ENCODE results near the gene TOGARAM2.

The TOGARAM2 gene

DNA sequence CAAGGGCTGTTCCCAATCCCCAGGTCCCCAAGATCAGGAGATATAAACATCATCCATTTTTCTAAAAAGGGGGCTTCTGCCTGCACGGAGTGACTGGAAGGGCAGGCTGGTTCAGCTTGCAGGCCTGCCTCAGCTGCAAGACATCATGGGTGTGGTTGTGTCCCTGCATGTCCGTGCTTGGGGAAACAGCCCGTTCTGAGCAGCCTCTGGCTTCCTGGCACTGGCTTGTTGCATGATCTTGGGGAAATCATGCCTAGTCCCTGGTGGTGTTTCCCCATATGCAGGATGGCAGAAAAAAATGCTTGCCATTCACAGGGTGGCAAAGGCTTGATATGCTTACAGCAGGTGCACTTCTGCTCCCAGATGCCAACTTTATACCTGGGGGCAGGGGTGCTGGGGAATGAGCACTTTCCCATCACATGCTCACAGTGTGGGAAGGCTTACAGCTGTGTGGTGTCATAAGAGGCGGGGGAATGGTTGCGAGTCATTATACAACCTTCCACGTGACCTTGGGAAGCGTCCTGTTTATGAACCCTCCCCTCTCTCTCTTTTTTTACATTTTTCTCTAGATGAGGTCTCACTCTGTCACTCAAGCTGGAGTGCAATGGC is 86.0 kb downstream of the TOGARAM2 start:
- TF ChIP-seq EZH2 (IDR thresholded peaks at IDR 0.05) (no peak), FOXP2 (optimal IDR thresholded peaks at IDR 0.05; ENCODE audit: control extremely low read depth, extremely low read length, insufficient read depth) (no peak)
- no peaks in the 10 kb centered on the region for H3K9me3 ChIP-seq (ENCODE audit: low read depth, low read length)

DNA sequence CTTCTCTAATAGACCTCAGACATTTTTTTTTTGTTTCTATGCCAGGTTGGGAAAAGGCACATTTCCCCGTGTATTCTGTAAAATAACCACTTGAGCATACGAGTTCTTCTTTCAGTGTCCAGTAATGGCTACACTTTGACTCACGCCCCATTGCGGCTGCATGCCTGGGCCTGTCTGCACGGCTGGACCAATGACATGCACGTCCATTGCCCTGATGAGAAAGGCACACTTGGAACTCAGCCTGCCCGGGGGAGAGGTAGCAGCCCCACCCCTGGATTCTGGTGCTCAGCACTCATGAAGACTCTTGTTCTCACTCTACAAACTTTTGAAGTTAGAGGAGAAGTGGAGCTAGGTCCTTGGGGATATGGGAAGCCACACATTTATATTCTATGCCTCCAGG is 87.4 kb downstream of the TOGARAM2 start:
- Histone ChIP-seq H3K27ac (no peak overlapping the region), H3K9me3 (ENCODE audit: low read depth, low read length) (no peaks in the 10 kb centered on the region), H3K36me3 (ENCODE audit: insufficient read depth, low read length) (no peaks in the 10 kb centered on the region), H3K9ac (ENCODE audit: insufficient read length) (no peak overlapping the region), H3K4me3 (no peak overlapping the region)
- no peak for TF ChIP-seq POLR2AphosphoS5 (IDR thresholded peaks at IDR 0.05; ENCODE audit: borderline replicate concordance, low read depth, low read length)
- no peak for TF ChIP-seq FOXP2 (optimal IDR thresholded peaks at IDR 0.05; ENCODE audit: control extremely low read depth, extremely low read length, insufficient read depth)
- TF ChIP-seq EZH2 (IDR thresholded peaks at IDR 0.05): no peak
- DNase-seq (ENCODE audit: low read depth, low spot score): no peak

More for the DNA sequence above, 86.0 kb downstream of the TOGARAM2 start:
- no peak overlapping the region for H3K9ac ChIP-seq (ENCODE audit: insufficient read length)
- no peak overlapping the region for H3K27ac ChIP-seq
- no peak overlapping the region for H3K4me3 ChIP-seq
- no peak for DNase-seq (ENCODE audit: low read depth, low spot score)
- H3K36me3 ChIP-seq (ENCODE audit: insufficient read depth, low read length): no peaks in the 10 kb centered on the region

DNA sequence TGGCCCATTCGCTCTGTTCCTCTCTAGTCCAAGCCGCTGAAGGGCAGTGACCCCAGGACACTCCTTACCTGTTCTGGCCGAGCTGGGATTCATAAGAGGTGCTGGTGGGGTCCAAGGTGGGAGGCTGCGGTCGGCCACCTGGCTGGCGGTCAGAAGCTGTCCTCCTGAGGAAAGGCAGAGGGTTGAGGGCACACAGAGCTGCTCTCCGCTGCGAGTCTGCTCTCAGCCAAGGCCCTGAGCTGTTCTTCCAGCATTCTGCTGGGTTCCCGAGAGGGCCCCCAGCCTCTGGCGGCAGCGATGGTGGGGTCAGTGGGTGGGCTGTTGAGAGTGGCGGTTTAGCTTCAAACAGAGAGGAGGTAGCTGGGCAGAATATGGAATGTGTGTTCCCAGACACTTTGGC is 89.4 kb downstream of the TOGARAM2 start:
- no peak overlapping the region for H3K27ac ChIP-seq
- DNase-seq (ENCODE audit: low read depth, low spot score): no peak
- H3K4me3 ChIP-seq: no peak overlapping the region
- no peaks in the 10 kb centered on the region for H3K9me3 ChIP-seq (ENCODE audit: low read depth, low read length)
- H3K36me3 ChIP-seq (ENCODE audit: insufficient read depth, low read length): no peaks in the 10 kb centered on the region
- no peak overlapping the region for H3K9ac ChIP-seq (ENCODE audit: insufficient read length)
- TF ChIP-seq POLR2AphosphoS5 (IDR thresholded peaks at IDR 0.05; ENCODE audit: borderline replicate concordance, low read depth, low read length) (no peak), FOXP2 (optimal IDR thresholded peaks at IDR 0.05; ENCODE audit: control extremely low read depth, extremely low read length, insufficient read depth) (no peak), EZH2 (IDR thresholded peaks at IDR 0.05) (no peak)

DNA sequence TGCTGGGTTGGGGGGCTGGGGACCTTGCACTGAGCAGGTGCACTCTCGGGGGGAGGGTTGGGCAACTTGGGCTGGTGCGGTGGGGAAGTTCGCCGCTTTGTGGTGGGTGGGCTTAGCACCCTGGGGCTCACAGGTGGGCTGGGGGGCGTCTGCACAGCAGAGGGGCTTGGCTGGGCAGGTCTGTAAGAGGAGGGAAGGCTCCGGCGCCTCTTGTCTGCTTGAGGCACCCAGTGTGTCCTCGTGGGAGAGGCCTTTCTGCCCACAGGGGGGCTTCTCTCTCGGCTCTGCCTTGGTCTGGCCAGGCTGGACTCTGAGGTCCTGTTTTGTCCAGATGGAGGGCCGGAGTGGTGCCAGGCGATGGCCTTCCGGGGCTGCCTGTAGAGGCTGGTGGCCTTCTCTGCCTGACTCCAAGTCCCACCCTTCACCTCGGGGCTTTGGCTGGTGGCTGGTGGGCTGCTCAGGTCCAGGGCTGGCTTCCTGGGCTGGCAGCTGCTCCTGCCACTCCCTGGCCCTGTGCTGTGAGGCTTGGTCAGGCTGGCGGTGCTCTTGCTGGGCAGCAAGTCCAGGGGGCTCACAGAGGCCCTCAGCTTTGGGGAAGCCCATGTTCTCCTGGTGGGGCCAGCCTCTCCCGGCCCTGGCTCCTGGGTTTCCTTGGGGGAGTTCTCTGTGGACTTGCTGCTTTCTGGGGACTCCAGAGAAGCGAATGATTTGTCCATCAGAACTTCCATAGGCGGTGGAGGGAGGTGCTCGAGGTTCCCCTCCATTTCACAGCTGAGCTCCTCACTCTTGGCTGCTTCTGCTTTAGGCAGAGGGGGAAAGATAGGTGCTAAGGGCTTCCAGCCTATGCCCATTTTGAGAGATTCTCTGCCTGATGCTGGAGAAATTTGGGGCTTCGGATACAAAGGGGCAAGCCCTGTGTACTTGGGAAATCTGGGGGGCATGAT is 90.2 kb downstream of the TOGARAM2 start:
- Histone ChIP-seq H3K9me3 (ENCODE audit: low read depth, low read length) (no peaks in the 10 kb centered on the region), H3K4me3 (no peak overlapping the region), H3K36me3 (ENCODE audit: insufficient read depth, low read length) (no peaks in the 10 kb centered on the region), H3K9ac (ENCODE audit: insufficient read length) (no peak overlapping the region), H3K27ac (no peak overlapping the region)
- no peak for DNase-seq (ENCODE audit: low read depth, low spot score)
- TF ChIP-seq FOXP2 (optimal IDR thresholded peaks at IDR 0.05; ENCODE audit: control extremely low read depth, extremely low read length, insufficient read depth) (no peak), POLR2AphosphoS5 (IDR thresholded peaks at IDR 0.05; ENCODE audit: borderline replicate concordance, low read depth, low read length) (no peak), EZH2 (IDR thresholded peaks at IDR 0.05) (no peak)

DNA sequence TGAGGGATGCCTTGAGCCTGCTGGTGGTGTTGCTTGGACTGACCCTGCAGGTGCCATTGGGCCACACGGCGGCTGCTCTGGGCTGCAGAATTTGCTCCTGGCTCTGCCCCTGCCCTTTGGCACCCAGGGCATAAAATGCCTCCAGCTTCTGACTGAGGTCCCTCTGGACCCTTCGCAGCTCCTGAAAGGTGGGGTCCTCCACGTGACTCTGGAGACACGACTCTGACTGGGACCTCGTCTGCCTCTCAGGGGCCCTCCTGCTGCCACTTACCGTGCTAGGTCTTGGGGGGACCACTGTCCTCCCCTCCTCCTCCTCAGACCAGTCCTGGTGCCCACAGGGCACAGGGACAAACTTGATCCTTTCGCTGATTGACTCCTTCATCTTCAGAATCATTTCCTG is 91.2 kb downstream of the TOGARAM2 start:
- no peak overlapping the region for H3K9ac ChIP-seq (ENCODE audit: insufficient read length)
- H3K4me3 ChIP-seq: no peak overlapping the region
- TF ChIP-seq FOXP2 (optimal IDR thresholded peaks at IDR 0.05; ENCODE audit: control extremely low read depth, extremely low read length, insufficient read depth): no peak
- TF ChIP-seq EZH2 (IDR thresholded peaks at IDR 0.05): no peak
- no peak for TF ChIP-seq POLR2AphosphoS5 (IDR thresholded peaks at IDR 0.05; ENCODE audit: borderline replicate concordance, low read depth, low read length)
- H3K36me3 ChIP-seq (ENCODE audit: insufficient read depth, low read length): no peaks in the 10 kb centered on the region
- H3K9me3 ChIP-seq (ENCODE audit: low read depth, low read length): no peaks in the 10 kb centered on the region
- no peak for DNase-seq (ENCODE audit: low read depth, low spot score)
- H3K27ac ChIP-seq: no peak overlapping the region

DNA sequence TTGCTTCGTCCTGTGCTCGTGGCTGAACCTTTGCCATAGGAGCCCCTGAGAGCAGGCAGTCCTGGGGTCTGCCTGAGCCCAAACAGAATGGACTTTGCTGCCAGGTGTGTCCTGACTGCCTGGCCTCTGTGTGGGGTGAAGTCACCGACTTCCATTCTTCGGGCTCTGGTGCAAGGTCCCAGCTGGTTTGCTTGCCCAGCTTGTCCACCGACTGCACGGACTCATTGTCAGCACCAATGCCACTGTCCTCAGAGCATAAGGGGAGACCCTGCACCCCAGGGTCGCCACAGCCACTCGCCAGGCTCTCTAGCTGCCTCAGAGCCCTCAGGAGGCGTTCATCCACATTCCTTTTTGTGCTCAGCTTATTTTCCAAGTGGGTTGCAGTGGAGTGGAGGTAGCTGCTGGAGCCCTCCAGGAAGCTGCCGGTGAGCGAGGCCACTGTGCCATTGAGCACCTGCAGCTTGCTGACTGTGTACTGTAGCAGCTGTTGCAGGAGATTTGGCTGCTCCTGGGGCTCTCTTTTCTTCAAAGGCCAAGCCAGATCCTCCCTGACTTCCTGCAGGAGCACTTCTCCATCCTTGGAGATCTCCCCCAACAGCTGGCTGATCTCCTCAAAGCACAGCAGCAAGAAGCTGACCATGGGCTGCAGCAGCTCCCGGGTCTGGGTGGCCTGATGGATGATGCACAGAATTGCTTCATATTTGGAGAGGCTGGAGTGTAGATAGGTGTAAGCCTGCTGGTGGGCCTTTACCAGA is 92.0 kb downstream of the TOGARAM2 start:
- Histone ChIP-seq H3K9ac (ENCODE audit: insufficient read length) (no peak overlapping the region), H3K27ac (no peak overlapping the region), H3K4me3 (no peak overlapping the region), H3K36me3 (ENCODE audit: insufficient read depth, low read length) (no peaks in the 10 kb centered on the region), H3K9me3 (ENCODE audit: low read depth, low read length) (no peaks in the 10 kb centered on the region)
- no peak for DNase-seq (ENCODE audit: low read depth, low spot score)
- no peak for TF ChIP-seq FOXP2 (optimal IDR thresholded peaks at IDR 0.05; ENCODE audit: control extremely low read depth, extremely low read length, insufficient read depth)
- no peak for TF ChIP-seq EZH2 (IDR thresholded peaks at IDR 0.05)
- TF ChIP-seq POLR2AphosphoS5 (IDR thresholded peaks at IDR 0.05; ENCODE audit: borderline replicate concordance, low read depth, low read length): no peak

DNA sequence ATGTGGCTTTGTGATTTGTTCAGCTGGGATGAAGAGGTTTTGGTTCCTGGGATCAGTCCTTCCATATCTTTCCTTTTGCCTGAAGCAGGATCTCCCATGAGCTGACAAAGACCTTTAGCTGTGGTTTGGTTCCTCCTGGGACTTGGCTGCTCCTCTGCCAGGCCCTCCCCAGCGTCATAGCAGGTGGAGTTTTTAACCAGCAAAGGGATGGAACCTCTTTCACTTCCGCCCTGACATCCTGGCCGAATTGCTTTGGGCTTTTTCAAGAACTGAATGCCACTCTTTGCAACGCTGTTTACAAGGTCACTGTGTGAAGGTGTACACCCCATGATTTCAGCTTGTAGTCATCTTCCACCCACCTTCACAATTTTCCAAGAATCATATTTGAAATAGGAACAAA is 92.8 kb downstream of the TOGARAM2 start:
- DNase-seq (ENCODE audit: low read depth, low spot score): no peak
- H3K9me3 ChIP-seq (ENCODE audit: low read depth, low read length): no peaks in the 10 kb centered on the region
- H3K36me3 ChIP-seq (ENCODE audit: insufficient read depth, low read length): no peaks in the 10 kb centered on the region
- no peak overlapping the region for H3K4me3 ChIP-seq
- TF ChIP-seq EZH2 (IDR thresholded peaks at IDR 0.05) (no peak), POLR2AphosphoS5 (IDR thresholded peaks at IDR 0.05; ENCODE audit: borderline replicate concordance, low read depth, low read length) (no peak), FOXP2 (optimal IDR thresholded peaks at IDR 0.05; ENCODE audit: control extremely low read depth, extremely low read length, insufficient read depth) (no peak)
- no peak overlapping the region for H3K27ac ChIP-seq
- H3K9ac ChIP-seq (ENCODE audit: insufficient read length): no peak overlapping the region

DNA sequence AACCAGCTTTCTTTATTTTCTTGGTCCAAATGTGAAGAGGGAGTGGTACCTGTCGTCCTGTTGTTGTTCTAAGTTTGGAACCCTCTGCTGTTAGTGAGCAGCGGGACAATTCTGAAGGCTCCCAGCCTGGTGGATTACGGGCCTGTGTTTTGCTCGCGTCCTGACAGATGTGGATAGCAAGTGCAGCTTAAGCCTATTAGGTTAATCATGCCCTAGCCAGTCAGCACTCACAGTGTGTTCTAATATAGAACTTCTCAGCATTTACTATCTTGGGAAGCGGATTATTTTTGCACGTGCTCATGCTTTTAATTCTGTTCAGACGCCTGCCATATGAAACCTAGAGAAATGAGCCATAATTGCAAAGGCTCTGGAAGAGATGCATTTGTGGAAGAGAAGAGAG is 93.3 kb downstream of the TOGARAM2 start, which contains the start of gene PCARE:
Gene PCARE (minus strand): TSS at position 113 of the 400 bp plus-strand sequence. CDS start 262 bp downstream, outside the sequence.
- Histone ChIP-seq H3K9me3 (ENCODE audit: low read depth, low read length) (no peaks in the 10 kb centered on the region), H3K9ac (ENCODE audit: insufficient read length) (no peak within 1 kb of the TSS), H3K36me3 (ENCODE audit: insufficient read depth, low read length) (no peaks in the 10 kb centered on the region), H3K4me3 (no peak within 1 kb of the TSS), H3K27ac (no peak within 1 kb of the TSS)
- no peak for DNase-seq (ENCODE audit: low read depth, low spot score)
- TF ChIP-seq FOXP2 (optimal IDR thresholded peaks at IDR 0.05; ENCODE audit: control extremely low read depth, extremely low read length, insufficient read depth) (no peak), POLR2AphosphoS5 (IDR thresholded peaks at IDR 0.05; ENCODE audit: borderline replicate concordance, low read depth, low read length) (no peak), EZH2 (IDR thresholded peaks at IDR 0.05) (no peak)

Measured in SK-N-MC (cell line).